ENCODE results near the gene MAB21L4.

The MAB21L4 gene

GRCh38 chr2:240869956-240870875 is 25.7 kb downstream of the MAB21L4 start:
- no peak for DNase-seq (ENCODE audit: low spot score)
- in situ Hi-C loops (cut with MboI; ENCODE audit: low sequenced_read_pairs, unreplicated experiment): no loop called here
- no peak for TF ChIP-seq CTCF (IDR thresholded peaks at IDR 0.05; ENCODE audit: borderline replicate concordance, control extremely low read depth, extremely low read depth, insufficient read depth, missing control alignments)

- in situ Hi-C loops (cut with MboI; ENCODE audit: low sequenced_read_pairs, unreplicated experiment): no loop called here
- peak; percentile 38 for DNase-seq (ENCODE audit: low spot score)
- no peak for TF ChIP-seq CTCF (IDR thresholded peaks at IDR 0.05; ENCODE audit: borderline replicate concordance, control extremely low read depth, extremely low read depth, insufficient read depth, missing control alignments)
Measured at GRCh38 chr2:240869109-240869955, 26.6 kb downstream of the MAB21L4 start.

GRCh38 chr2:240868286-240869108 is 27.5 kb downstream of the MAB21L4 start, which contains the start of gene AGXT:
Gene AGXT (plus strand): TSS chr2:240868824. CDS start chr2:240868866, 42 bp downstream.
- DNase-seq (ENCODE audit: low spot score): no peak
- in situ Hi-C loops (cut with MboI; ENCODE audit: low sequenced_read_pairs, unreplicated experiment): no loop called here
- no peak for TF ChIP-seq CTCF (IDR thresholded peaks at IDR 0.05; ENCODE audit: borderline replicate concordance, control extremely low read depth, extremely low read depth, insufficient read depth, missing control alignments)

- in situ Hi-C loops (cut with MboI; ENCODE audit: low sequenced_read_pairs, unreplicated experiment): no loop called here
- TF ChIP-seq CTCF (IDR thresholded peaks at IDR 0.05; ENCODE audit: borderline replicate concordance, control extremely low read depth, extremely low read depth, insufficient read depth, missing control alignments): no peak
- no peak for DNase-seq (ENCODE audit: low spot score)
Measured at GRCh38 chr2:240865391-240865790, 30.6 kb downstream of the MAB21L4 start.

GRCh38 chr2:240864475-240864874 is 31.5 kb downstream of the MAB21L4 start:
- no peak for DNase-seq (ENCODE audit: low spot score)
- in situ Hi-C loops (cut with MboI; ENCODE audit: low sequenced_read_pairs, unreplicated experiment): no loop called here
- no peak for TF ChIP-seq CTCF (IDR thresholded peaks at IDR 0.05; ENCODE audit: borderline replicate concordance, control extremely low read depth, extremely low read depth, insufficient read depth, missing control alignments)

GRCh38 chr2:240861547-240861946 is 34.4 kb downstream of the MAB21L4 start:
- TF ChIP-seq CTCF (IDR thresholded peaks at IDR 0.05; ENCODE audit: borderline replicate concordance, control extremely low read depth, extremely low read depth, insufficient read depth, missing control alignments): no peak
- DNase-seq (ENCODE audit: low spot score): no peak
- in situ Hi-C loops (cut with MboI; ENCODE audit: low sequenced_read_pairs, unreplicated experiment): no loop called here
